Activated CD8-positive, alpha-beta T cell treated with anti-CD3 and anti-CD28 coated beads, Interleukin-2, amount 10 ng/mL, durations not matched to agents 7 days and 5 days (primary cell): Measurements from ENCODE around the gene RAB7B. TPM values are rescaled to one million over a fixed set of nuclear protein-coding genes. Genes with fewer than 3 reads are reported as not detected.
A peak's percentile ranks its signal among the peaks of the same experiment; 100 is the strongest.

ENCODE experiments used
- ATAC-seq: fragments of 150-1000 bp; cut with Tn5 transposase; one replicate; pipeline ENCODE4 v1.10.0; 2021; ENCODE audit warnings: moderate library complexity
- CTCF ChIA-PET: fragments of 350-600 bp; sonication (Branson Sonifier 250); formaldehyde crosslinking; loops from one replicate; lab custom pipeline; 2021; ENCODE audit warnings: antibody characterized with exemption; lab: Charles Lee
- POLR2A ChIA-PET: fragments of 350-600 bp; sonication (Branson Sonifier 250); formaldehyde crosslinking; loops from one replicate; lab custom pipeline; 2021; ENCODE audit warnings: antibody characterized with exemption; lab: Charles Lee
- DNase-seq: peaks from one replicate; pipeline ENCODE4 v3.0.0-alpha.2; 2020
- H3K27ac Mint-ChIP-seq: one replicate; pipeline ENCODE4 v1.8.0; 2021; ENCODE audit warnings: mild to moderate bottlenecking, mixed read lengths
- H3K27me3 Mint-ChIP-seq: one replicate; pipeline ENCODE4 v1.8.0; 2021; ENCODE audit warnings: low read depth, mixed read lengths
- H3K36me3 Mint-ChIP-seq: one replicate; pipeline ENCODE4 v1.8.0; 2021; ENCODE audit warnings: low read depth, mixed read lengths
- H3K4me1 Mint-ChIP-seq: one replicate; pipeline ENCODE4 v1.8.0; 2021; ENCODE audit warnings: low read depth, mixed read lengths
- H3K4me3 Mint-ChIP-seq: one replicate; pipeline ENCODE4 v1.8.0; 2021; ENCODE audit warnings: mild to moderate bottlenecking, mixed read lengths
- H3K9me3 Mint-ChIP-seq: one replicate; pipeline ENCODE4 v1.8.0; 2022; ENCODE audit warnings: mixed read lengths; ENCODE audit not compliant: insufficient read depth
- total RNA-seq, 2 experiments: library from RNA; stranded (reverse); gene quantifications; one replicate each; pipeline ENCODE4 v1.2.3, GENCODE V29; 2021

RAB7B gene
- total RNA-seq, 2 experiments from 2014 or later, result not detected

GRCh38 chr1:205992218-205992882 is 10.8 kb downstream of the RAB7B start:
- POLR2A ChIA-PET, result no interaction called here
- peaks cover 12% of the 10 kb centered on the region for H3K27me3 Mint-ChIP-seq
- no peak overlapping the region for H3K27ac Mint-ChIP-seq
- no peak for ATAC-seq
- no peaks in the 10 kb centered on the region for H3K9me3 Mint-ChIP-seq
- no peaks in the 10 kb centered on the region for H3K4me1 Mint-ChIP-seq
- CTCF ChIA-PET, result interaction anchor here (0.7 to 1.4 kb wide), 4 partner anchors 15 to 201 kb away, joined by 3 to 5 read pairs (median 4); no protein-coding TSS in a partner anchor
- H3K4me3 Mint-ChIP-seq, result no peak overlapping the region
- no peaks in the 10 kb centered on the region for H3K36me3 Mint-ChIP-seq
- no peak for DNase-seq

GRCh38 chr1:205991237-205991636 is 12.0 kb downstream of the RAB7B start:
- no peak for DNase-seq
- H3K27me3 Mint-ChIP-seq, result peaks cover 6% of the 10 kb centered on the region
- CTCF ChIA-PET, result interaction anchor here (1.0 to 1.7 kb wide), 4 partner anchors 39 to 200 kb away, joined by 3 to 5 read pairs (median 4); no protein-coding TSS in a partner anchor
- H3K36me3 Mint-ChIP-seq, result no peaks in the 10 kb centered on the region
- ATAC-seq, result no peak
- POLR2A ChIA-PET, result no interaction called here
- no peaks in the 10 kb centered on the region for H3K9me3 Mint-ChIP-seq
- H3K27ac Mint-ChIP-seq, result no peak overlapping the region
- H3K4me1 Mint-ChIP-seq, result no peaks in the 10 kb centered on the region
- H3K4me3 Mint-ChIP-seq, result no peak overlapping the region

- Mint-ChIP-seq H3K4me3 (no peak overlapping the region), H3K27me3 (peaks cover 6% of the 10 kb centered on the region), H3K9me3 (no peaks in the 10 kb centered on the region), H3K36me3 (no peaks in the 10 kb centered on the region), H3K27ac (no peak overlapping the region), H3K4me1 (no peaks in the 10 kb centered on the region)
- DNase-seq (no peak), ATAC-seq (no peak)
- POLR2A ChIA-PET, result no interaction called here
- CTCF ChIA-PET, result interaction anchor here (1.2 to 1.7 kb wide), 2 partner anchors 13 to 40 kb away, joined by 3 to 7 read pairs; no protein-coding TSS in a partner anchor
These were observed 13.0 kb downstream of the RAB7B start for GRCh38 chr1:205990226-205990625.

GRCh38 chr1:205989786-205990185 is 13.4 kb downstream of the RAB7B start:
- no peak overlapping the region for H3K4me3 Mint-ChIP-seq
- ChIA-PET POLR2A (no interaction called here), CTCF (interaction anchor here (1.2 to 1.7 kb wide), 2 partner anchors 12 to 41 kb away, joined by 3 to 7 read pairs; no protein-coding TSS in a partner anchor)

GRCh38 chr1:205988585-205988995 is 14.6 kb downstream of the RAB7B start:
- ATAC-seq (no peak), DNase-seq (no peak)
- ChIA-PET POLR2A (no interaction called here), CTCF (interaction anchor here (3.7 kb wide), 1 partner anchor 11 kb away, joined by 45 read pairs; no protein-coding TSS in a partner anchor)
- Mint-ChIP-seq H3K4me1 (no peaks in the 10 kb centered on the region), H3K27ac (no peak overlapping the region), H3K36me3 (no peaks in the 10 kb centered on the region), H3K9me3 (no peaks in the 10 kb centered on the region), H3K4me3 (no peak overlapping the region), H3K27me3 (peaks cover 6% of the 10 kb centered on the region)

More at GRCh38 chr1:205989786-205990185, 13.4 kb downstream of the RAB7B start:
- peaks cover 6% of the 10 kb centered on the region for H3K27me3 Mint-ChIP-seq
- DNase-seq (no peak), ATAC-seq (no peak)
- H3K9me3 Mint-ChIP-seq, result no peaks in the 10 kb centered on the region
- H3K27ac Mint-ChIP-seq, result no peak overlapping the region
- H3K4me1 Mint-ChIP-seq, result no peaks in the 10 kb centered on the region
- no peaks in the 10 kb centered on the region for H3K36me3 Mint-ChIP-seq

- Mint-ChIP-seq H3K4me3 (no peak overlapping the region), H3K27ac (no peak overlapping the region), H3K9me3 (no peaks in the 10 kb centered on the region), H3K4me1 (no peaks in the 10 kb centered on the region), H3K27me3 (peaks cover 7% of the 10 kb centered on the region), H3K36me3 (no peaks in the 10 kb centered on the region)
- CTCF ChIA-PET, result interaction anchor here (1.2 to 7.1 kb wide), 5 partner anchors 10 to 119 kb away, joined by 3 to 71 read pairs (median 24); no protein-coding TSS in a partner anchor
- POLR2A ChIA-PET, result interaction anchor here (0.6 kb wide), 1 partner anchor 132 kb away, joined by 4 read pairs; no protein-coding TSS in a partner anchor
- DNase-seq (no peak), ATAC-seq (no peak)
These were observed 16.3 kb downstream of the RAB7B start for GRCh38 chr1:205986861-205987260.

- Mint-ChIP-seq H3K4me1 (no peaks in the 10 kb centered on the region), H3K9me3 (no peaks in the 10 kb centered on the region), H3K27ac (no peak overlapping the region), H3K36me3 (no peaks in the 10 kb centered on the region), H3K27me3 (peaks cover 7% of the 10 kb centered on the region), H3K4me3 (no peak overlapping the region)
- ATAC-seq, result no peak
- no peak for DNase-seq
- ChIA-PET POLR2A (interaction anchor here (0.6 kb wide), 1 partner anchor 131 kb away, joined by 4 read pairs; no protein-coding TSS in a partner anchor), CTCF (interaction anchor here (0.9 to 7.1 kb wide), 9 partner anchors 9 to 195 kb away, joined by 3 to 71 read pairs (median 8); no protein-coding TSS in a partner anchor)
These were observed 16.9 kb downstream of the RAB7B start for GRCh38 chr1:205986292-205986691.

- Mint-ChIP-seq H3K27me3 (peaks cover 7% of the 10 kb centered on the region), H3K9me3 (no peaks in the 10 kb centered on the region), H3K4me3 (no peak overlapping the region), H3K27ac (no peak overlapping the region), H3K4me1 (no peaks in the 10 kb centered on the region), H3K36me3 (no peaks in the 10 kb centered on the region)
- CTCF ChIA-PET, result interaction anchor here (0.9 to 7.1 kb wide), 9 partner anchors 8 to 194 kb away, joined by 3 to 71 read pairs (median 8); no protein-coding TSS in a partner anchor
- POLR2A ChIA-PET, result no interaction called here
- no peak for DNase-seq
- no peak for ATAC-seq
These were observed 17.7 kb downstream of the RAB7B start for GRCh38 chr1:205985330-205986005.

GRCh38 chr1:205983925-205984725 is 19.1 kb downstream of the RAB7B start:
- Mint-ChIP-seq H3K9me3 (no peaks in the 10 kb centered on the region), H3K27me3 (peaks cover 5% of the 10 kb centered on the region), H3K36me3 (no peaks in the 10 kb centered on the region), H3K27ac (no peak overlapping the region), H3K4me1 (no peaks in the 10 kb centered on the region), H3K4me3 (no peak overlapping the region)
- CTCF ChIA-PET, result interaction anchor here (0.7 to 7.1 kb wide), 15 partner anchors 9 to 244 kb away, joined by 3 to 71 read pairs (median 5); no protein-coding TSS in a partner anchor
- ATAC-seq, result peak; percentile 63
- peak; percentile 46 for DNase-seq
- POLR2A ChIA-PET, result no interaction called here

GRCh38 chr1:205981257-205981656 is 21.9 kb downstream of the RAB7B start:
- Mint-ChIP-seq H3K36me3 (no peaks in the 10 kb centered on the region), H3K27me3 (peaks cover 5% of the 10 kb centered on the region), H3K4me1 (no peaks in the 10 kb centered on the region), H3K9me3 (no peaks in the 10 kb centered on the region), H3K27ac (no peak overlapping the region), H3K4me3 (no peak overlapping the region)
- ChIA-PET CTCF (interaction anchor here (0.6 to 7.1 kb wide), 5 partner anchors 63 to 335 kb away, joined by 3 to 71 read pairs (median 4); no protein-coding TSS in a partner anchor), POLR2A (interaction anchor here (0.7 kb wide), 1 partner anchor 260 kb away, joined by 3 read pairs; no protein-coding TSS in a partner anchor)
- DNase-seq (no peak), ATAC-seq (no peak)
